HL-60 (cell line): ENCODE data around the gene PI4K2A.

ENCODE experiments used
- DNase-seq, 2 experiments: peaks; one replicate each; pipeline ENCODE4 v3.0.0-alpha.2; 2010 to 2020; ENCODE audit warnings: low read depth in 1 of 2, low spot score in 1 of 2
- H3K27ac ChIP-seq: fragments of 250-450 bp; sonication (Bioruptor Pico); replicated peaks from 2 replicates; pipeline ENCODE4 v1.5.1; 2020; ENCODE audit warnings: mild to moderate bottlenecking, moderate library complexity
- H3K27me3 ChIP-seq: fragments of 250-450 bp; sonication (Bioruptor Pico); 2 replicates; pipeline ENCODE4 v1.5.1; 2021; ENCODE audit warnings: mild to moderate bottlenecking, moderate library complexity; ENCODE audit not compliant: insufficient read depth, poor library complexity, severe bottlenecking
- H3K4me3 ChIP-seq: replicated peaks from 2 replicates; pipeline ENCODE4 v1.5.1; 2011; ENCODE audit warnings: mild to moderate bottlenecking, control low read depth, low read length; ENCODE audit not compliant: insufficient read depth
- GABPA ChIP-seq: IDR thresholded peaks from 2 replicates; pipeline ENCODE4 v1.6.1; 2012; ENCODE audit warnings: low read depth
- POLR2AphosphoS5 ChIP-seq: IDR thresholded peaks from 2 replicates; pipeline ENCODE4 v1.6.1; 2012; ENCODE audit warnings: low read depth
- SPI1 ChIP-seq: IDR thresholded peaks from 2 replicates; pipeline ENCODE4 v1.6.1; 2012; ENCODE audit warnings: low read depth, mild to moderate bottlenecking, borderline replicate concordance
- TF ChIP-seq, protein P1 (sequence below): IDR thresholded peaks from 2 replicates; pipeline ENCODE4 v1.6.1; 2012; ENCODE audit warnings: low read depth; ENCODE audit not compliant: insufficient replicate concordance
- TF ChIP-seq, protein P2 (sequence below): IDR thresholded peaks from one replicate; pipeline ENCODE4 v1.5.1; 2011; ENCODE audit warnings: low read length, control low read depth, inconsistent platforms; ENCODE audit not compliant: insufficient read depth

The PI4K2A gene

DNA sequence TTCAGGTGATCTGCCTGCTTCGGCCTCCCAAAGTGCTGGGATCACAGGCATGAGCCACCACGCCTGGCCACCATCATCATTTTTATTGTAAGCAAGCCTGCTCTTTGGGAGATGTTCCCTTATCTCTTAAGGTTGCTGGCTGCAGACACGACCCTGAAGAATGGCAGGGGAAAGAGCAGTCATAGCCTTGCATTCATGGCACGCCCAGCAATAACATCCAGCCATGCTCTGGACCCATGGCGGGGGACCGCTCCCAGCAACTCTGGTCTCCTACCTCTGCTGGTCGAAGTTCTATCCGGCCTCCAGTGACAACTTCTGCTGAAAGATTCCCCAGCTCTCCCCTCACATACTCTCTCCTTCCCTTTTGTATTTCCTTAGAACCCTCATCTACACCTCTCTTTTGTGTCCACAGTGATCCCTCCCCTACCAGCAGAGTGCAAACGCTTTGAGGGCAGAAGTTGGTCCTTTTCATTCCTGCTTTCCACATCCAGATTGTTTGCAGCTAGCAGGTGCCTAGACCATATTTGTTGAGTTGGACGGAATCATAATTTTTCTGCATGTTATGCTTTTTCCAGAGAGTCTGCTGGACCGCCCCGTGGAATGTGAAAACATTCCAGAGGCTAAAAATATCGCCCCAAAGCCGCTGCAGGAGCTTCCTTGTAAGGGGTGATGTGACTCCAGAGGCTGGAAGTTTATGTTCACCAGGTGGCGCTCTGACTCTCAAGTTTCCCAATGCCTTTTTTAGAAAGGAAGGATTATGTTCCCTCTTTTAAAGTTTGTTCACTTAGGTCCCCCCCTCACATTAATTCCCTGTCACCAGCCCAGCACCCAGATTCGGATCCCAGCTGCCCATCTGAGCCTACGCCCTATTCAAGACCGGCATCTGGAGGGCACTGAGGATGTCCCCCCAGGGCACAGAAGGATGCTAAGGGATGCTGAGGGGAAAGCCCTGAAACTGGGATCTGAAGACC is 68.8 kb downstream of the PI4K2A start:
- DNase-seq: peak in 1 of 2 experiments; percentile 52

DNA sequence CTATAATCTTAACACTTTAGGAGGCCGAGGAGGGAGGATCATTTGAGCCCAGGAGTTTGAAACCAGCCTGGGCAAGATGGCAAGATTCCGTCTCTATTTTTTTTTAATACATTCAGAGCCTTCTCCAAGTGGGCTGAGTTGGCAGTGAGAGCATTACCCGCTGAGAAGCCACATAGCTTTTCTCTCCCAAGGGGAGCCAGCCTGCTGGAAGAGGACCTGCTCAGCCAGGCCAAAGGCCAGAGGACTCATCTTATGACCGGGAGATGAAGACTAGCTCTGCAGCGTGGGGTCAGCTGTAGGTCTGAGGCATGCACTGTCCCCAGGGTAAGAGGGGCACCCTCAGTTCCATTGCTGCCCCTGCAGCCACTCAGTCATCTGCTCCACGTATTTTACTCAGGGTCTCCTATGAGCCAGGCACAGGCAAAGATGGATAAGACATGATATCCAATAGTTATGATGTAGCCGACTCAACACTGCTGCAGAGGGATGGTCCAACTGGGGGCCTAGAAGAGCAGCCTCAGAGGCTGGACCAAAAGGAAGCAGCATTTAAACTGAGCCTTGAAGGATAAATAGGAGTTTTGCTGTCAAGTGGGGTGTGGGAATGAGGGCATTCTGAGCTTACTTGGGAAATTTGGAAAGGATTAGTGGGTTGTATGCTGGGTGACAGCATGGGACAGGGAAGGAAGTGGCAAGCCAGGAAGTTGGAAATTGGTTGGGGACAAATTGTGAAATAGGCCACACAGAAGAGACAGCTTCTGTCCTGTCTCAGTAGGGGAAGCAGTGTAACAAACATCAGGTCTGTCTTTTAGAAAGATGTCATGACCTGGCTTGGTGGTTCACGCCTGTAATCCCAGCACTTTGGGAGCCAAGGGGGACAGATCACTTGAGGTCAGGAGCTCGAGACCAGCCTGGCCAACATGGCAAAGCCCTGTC is 71.4 kb downstream of the PI4K2A start:
- Histone ChIP-seq H3K27me3 (no peaks in the 10 kb centered on the region), H3K4me3 (no peak overlapping the region), H3K27ac (no peak overlapping the region)
- TF ChIP-seq SPI1: no peak; the same call in 1 of the 2 replicates
- TF ChIP-seq, protein P1, sequence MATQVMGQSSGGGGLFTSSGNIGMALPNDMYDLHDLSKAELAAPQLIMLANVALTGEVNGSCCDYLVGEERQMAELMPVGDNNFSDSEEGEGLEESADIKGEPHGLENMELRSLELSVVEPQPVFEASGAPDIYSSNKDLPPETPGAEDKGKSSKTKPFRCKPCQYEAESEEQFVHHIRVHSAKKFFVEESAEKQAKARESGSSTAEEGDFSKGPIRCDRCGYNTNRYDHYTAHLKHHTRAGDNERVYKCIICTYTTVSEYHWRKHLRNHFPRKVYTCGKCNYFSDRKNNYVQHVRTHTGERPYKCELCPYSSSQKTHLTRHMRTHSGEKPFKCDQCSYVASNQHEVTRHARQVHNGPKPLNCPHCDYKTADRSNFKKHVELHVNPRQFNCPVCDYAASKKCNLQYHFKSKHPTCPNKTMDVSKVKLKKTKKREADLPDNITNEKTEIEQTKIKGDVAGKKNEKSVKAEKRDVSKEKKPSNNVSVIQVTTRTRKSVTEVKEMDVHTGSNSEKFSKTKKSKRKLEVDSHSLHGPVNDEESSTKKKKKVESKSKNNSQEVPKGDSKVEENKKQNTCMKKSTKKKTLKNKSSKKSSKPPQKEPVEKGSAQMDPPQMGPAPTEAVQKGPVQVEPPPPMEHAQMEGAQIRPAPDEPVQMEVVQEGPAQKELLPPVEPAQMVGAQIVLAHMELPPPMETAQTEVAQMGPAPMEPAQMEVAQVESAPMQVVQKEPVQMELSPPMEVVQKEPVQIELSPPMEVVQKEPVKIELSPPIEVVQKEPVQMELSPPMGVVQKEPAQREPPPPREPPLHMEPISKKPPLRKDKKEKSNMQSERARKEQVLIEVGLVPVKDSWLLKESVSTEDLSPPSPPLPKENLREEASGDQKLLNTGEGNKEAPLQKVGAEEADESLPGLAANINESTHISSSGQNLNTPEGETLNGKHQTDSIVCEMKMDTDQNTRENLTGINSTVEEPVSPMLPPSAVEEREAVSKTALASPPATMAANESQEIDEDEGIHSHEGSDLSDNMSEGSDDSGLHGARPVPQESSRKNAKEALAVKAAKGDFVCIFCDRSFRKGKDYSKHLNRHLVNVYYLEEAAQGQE: no peak
- TF ChIP-seq GABPA: no peak
- TF ChIP-seq, protein P2, sequence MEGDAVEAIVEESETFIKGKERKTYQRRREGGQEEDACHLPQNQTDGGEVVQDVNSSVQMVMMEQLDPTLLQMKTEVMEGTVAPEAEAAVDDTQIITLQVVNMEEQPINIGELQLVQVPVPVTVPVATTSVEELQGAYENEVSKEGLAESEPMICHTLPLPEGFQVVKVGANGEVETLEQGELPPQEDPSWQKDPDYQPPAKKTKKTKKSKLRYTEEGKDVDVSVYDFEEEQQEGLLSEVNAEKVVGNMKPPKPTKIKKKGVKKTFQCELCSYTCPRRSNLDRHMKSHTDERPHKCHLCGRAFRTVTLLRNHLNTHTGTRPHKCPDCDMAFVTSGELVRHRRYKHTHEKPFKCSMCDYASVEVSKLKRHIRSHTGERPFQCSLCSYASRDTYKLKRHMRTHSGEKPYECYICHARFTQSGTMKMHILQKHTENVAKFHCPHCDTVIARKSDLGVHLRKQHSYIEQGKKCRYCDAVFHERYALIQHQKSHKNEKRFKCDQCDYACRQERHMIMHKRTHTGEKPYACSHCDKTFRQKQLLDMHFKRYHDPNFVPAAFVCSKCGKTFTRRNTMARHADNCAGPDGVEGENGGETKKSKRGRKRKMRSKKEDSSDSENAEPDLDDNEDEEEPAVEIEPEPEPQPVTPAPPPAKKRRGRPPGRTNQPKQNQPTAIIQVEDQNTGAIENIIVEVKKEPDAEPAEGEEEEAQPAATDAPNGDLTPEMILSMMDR: no peak
- DNase-seq: no peak

More for the DNA sequence above, 68.8 kb downstream of the PI4K2A start:
- no peaks in the 10 kb centered on the region for H3K27me3 ChIP-seq
- TF ChIP-seq, protein P2: peak; percentile 65
- TF ChIP-seq, protein P1: no peak
- H3K4me3 ChIP-seq: no peak overlapping the region
- H3K27ac ChIP-seq: no peak overlapping the region

DNA sequence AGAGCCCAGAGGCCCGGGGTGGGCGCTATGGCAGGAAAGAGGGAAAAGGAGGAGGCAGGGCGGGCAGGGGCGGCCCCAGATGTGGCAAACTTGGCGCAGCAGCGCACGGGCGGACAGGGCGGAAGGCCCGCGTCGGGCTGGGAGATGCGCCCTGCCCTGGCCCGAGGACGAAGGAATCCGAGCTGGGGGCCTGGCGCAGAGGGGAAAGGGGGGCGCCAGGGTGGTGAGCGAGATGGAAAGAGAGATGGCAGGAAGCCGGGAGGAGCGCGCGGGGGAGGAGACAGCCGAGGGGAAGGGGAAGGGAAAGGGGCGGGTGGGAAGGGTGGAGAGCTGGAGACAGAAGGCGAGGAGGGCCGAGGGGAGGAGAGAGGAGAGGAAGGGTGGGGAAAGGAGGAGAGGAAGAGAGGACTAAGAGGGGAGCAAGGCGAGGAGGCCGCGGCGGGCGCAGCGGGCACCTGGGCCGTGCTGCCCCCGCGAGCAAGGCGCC is 72.9 kb downstream of the PI4K2A start, which contains the start of gene MARVELD1:
MARVELD1 (plus strand) TSS at position 392 of the 487 bp plus-strand sequence. CDS start 147 bp downstream, outside the sequence.
- Histone ChIP-seq H3K27ac (peak within 1 kb of the TSS; percentile 47), H3K4me3 (peak within 1 kb of the TSS; percentile 34), H3K27me3 (no peaks in the 10 kb centered on the region)
- peak in 1 of 2 experiments; percentile 78 for DNase-seq
- TF ChIP-seq POLR2AphosphoS5 (no peak), GABPA (no peak), SPI1 (no peak)
- TF ChIP-seq, protein P2: no peak
- TF ChIP-seq, protein P1: no peak
